ENCODE results near the gene KRT6C. TPM values are rescaled to one million over a fixed set of nuclear protein-coding genes. Genes with fewer than 3 reads are reported as not detected.

The KRT6C gene
- total RNA-seq, 4 donors from 2014 or later, result 23.9 TPM; not detected in 3

- TF ChIP-seq EP300 (IDR thresholded peaks at IDR 0.05; ENCODE audit: low read depth) (no peak), POLR2A (IDR thresholded peaks at IDR 0.05) (no peak), CTCF (IDR thresholded peaks at IDR 0.05) (no peak), POLR2AphosphoS5 (IDR thresholded peaks at IDR 0.05) (no peak)
- no peaks in the 10 kb centered on the region for H3K9me3 ChIP-seq
- WGBS, 2 donors (ENCODE audit: low coverage in 1 of 2), result 93% methylated on average over 4 of the region's 4 CpGs; no CpG with 5 or more reads in 1 of the 2 donors
- no peaks in the 10 kb centered on the region for H3K36me3 ChIP-seq
- no peaks in the 10 kb centered on the region for H3K27me3 ChIP-seq
- H3K4me1 ChIP-seq, result no peaks in the 10 kb centered on the region
- no peak overlapping the region for H3K4me3 ChIP-seq
- DNase-seq, result no peak
- intact Hi-C loops (cut with DNase I; ENCODE audit: low total_unique reads), result no loop called here
- no peak overlapping the region for H3K27ac ChIP-seq
- in situ Hi-C loops (cut with MboI; ENCODE audit: low pct_ligation_motif_present in 1 of 4, low pct_unique_long_range_greater_than_20kb in 1 of 4, low sequenced_read_pairs in 3 of 4), result no loop called here
Observed at GRCh38 chr12:52469853-52470252, 3.8 kb downstream of the KRT6C start.

GRCh38 chr12:52464897-52465296 is 8.7 kb downstream of the KRT6C start:
- Histone ChIP-seq H3K9me3 (no peaks in the 10 kb centered on the region), H3K36me3 (no peaks in the 10 kb centered on the region), H3K4me1 (no peaks in the 10 kb centered on the region), H3K27me3 (no peaks in the 10 kb centered on the region), H3K4me3 (no peak overlapping the region), H3K27ac (no peak overlapping the region)
- in situ Hi-C loops (cut with MboI; ENCODE audit: low pct_ligation_motif_present in 1 of 4, low pct_unique_long_range_greater_than_20kb in 1 of 4, low sequenced_read_pairs in 3 of 4) (no loop called here), intact Hi-C loops (cut with DNase I; ENCODE audit: low total_unique reads) (no loop called here)
- no peak for DNase-seq
- WGBS, 2 donors (ENCODE audit: low coverage in 1 of 2), result 45 to 47% methylated on average over 2 of the region's 2 CpGs
- no peak for TF ChIP-seq EP300 (IDR thresholded peaks at IDR 0.05; ENCODE audit: low read depth)
- TF ChIP-seq POLR2AphosphoS5 (IDR thresholded peaks at IDR 0.05), result peak in 1 of 3 donors; percentile 21
- TF ChIP-seq POLR2A (IDR thresholded peaks at IDR 0.05), result no peak
- no peak for TF ChIP-seq CTCF (IDR thresholded peaks at IDR 0.05)

- Histone ChIP-seq H3K4me1 (no peaks in the 10 kb centered on the region), H3K27me3 (no peaks in the 10 kb centered on the region), H3K4me3 (no peak overlapping the region), H3K9me3 (no peaks in the 10 kb centered on the region), H3K36me3 (no peaks in the 10 kb centered on the region), H3K27ac (no peak overlapping the region)
- in situ Hi-C loops (cut with MboI; ENCODE audit: low pct_ligation_motif_present in 1 of 4, low pct_unique_long_range_greater_than_20kb in 1 of 4, low sequenced_read_pairs in 3 of 4) (no loop called here), intact Hi-C loops (cut with DNase I; ENCODE audit: low total_unique reads) (no loop called here)
- WGBS, 2 donors (ENCODE audit: low coverage in 1 of 2), result 10 to 37% methylated on average over 2 to 5 of the region's 5 CpGs
- TF ChIP-seq POLR2AphosphoS5 (IDR thresholded peaks at IDR 0.05) (no peak), CTCF (IDR thresholded peaks at IDR 0.05) (no peak), POLR2A (IDR thresholded peaks at IDR 0.05) (no peak)
- peak; percentile 25 for DNase-seq
Observed at GRCh38 chr12:52461693-52462092, 11.9 kb downstream of the KRT6C start.

GRCh38 chr12:52458861-52459260 is 14.7 kb downstream of the KRT6C start:
- WGBS, 2 donors (ENCODE audit: low coverage in 1 of 2), result 76 to 92% methylated on average over 5 of the region's 5 CpGs
- intact Hi-C loops (cut with DNase I; ENCODE audit: low total_unique reads), result no loop called here
- in situ Hi-C loops (cut with MboI; ENCODE audit: low pct_ligation_motif_present in 1 of 4, low pct_unique_long_range_greater_than_20kb in 1 of 4, low sequenced_read_pairs in 3 of 4), result no loop called here
- no peaks in the 10 kb centered on the region for H3K36me3 ChIP-seq
- H3K9me3 ChIP-seq, result no peaks in the 10 kb centered on the region
- no peak overlapping the region for H3K27ac ChIP-seq
- TF ChIP-seq POLR2AphosphoS5 (IDR thresholded peaks at IDR 0.05) (no peak), EP300 (IDR thresholded peaks at IDR 0.05; ENCODE audit: low read depth) (no peak), POLR2A (IDR thresholded peaks at IDR 0.05) (no peak), CTCF (IDR thresholded peaks at IDR 0.05) (no peak)
- H3K4me3 ChIP-seq, result no peak overlapping the region
- no peaks in the 10 kb centered on the region for H3K27me3 ChIP-seq
- peaks cover 0 to 6% (median 0%) of the 10 kb centered on the region in 4 donors for H3K4me1 ChIP-seq
- no peak for DNase-seq

Data from transverse colon (tissue), 4 donors.